Left ventricle myocardium inferior (tissue), 1 donor: ENCODE results near the gene RERE. TPM values are rescaled to one million over a fixed set of nuclear protein-coding genes. Genes with fewer than 3 reads are reported as not detected.
A peak's percentile ranks its signal among the peaks of the same experiment; 100 is the strongest.

ENCODE experiments used
- DNase-seq: peaks from one replicate; pipeline ENCODE4 v3.0.0-alpha.2; 2020
- H3K27ac ChIP-seq: fragments of 200-600 bp; replicated peaks from 2 replicates; pipeline ENCODE4 v1.8.0; 2021
- H3K27me3 ChIP-seq: fragments of 200-600 bp; 2 replicates; pipeline ENCODE4 v1.8.0; 2021; ENCODE audit warnings: low read depth
- H3K36me3 ChIP-seq: fragments of 200-600 bp; 2 replicates; pipeline ENCODE4 v1.8.0; 2021
- H3K4me1 ChIP-seq: fragments of 200-600 bp; 2 replicates; pipeline ENCODE4 v1.8.0; 2021
- H3K4me3 ChIP-seq: fragments of 200-600 bp; 2 replicates; pipeline ENCODE4 v1.8.0; 2021; ENCODE audit warnings: mild to moderate bottlenecking, moderate library complexity
- H3K9me3 ChIP-seq: fragments of 200-600 bp; replicated peaks from 2 replicates; pipeline ENCODE4 v1.8.0; 2021
- intact Hi-C: fragments of 100-400 bp; cut with micrococcal nuclease; formaldehyde crosslinking; loops from one replicate; pipeline ENCODE4 v1.11.0; 2022
- total RNA-seq: library from RNA; stranded (reverse); fragmentation: NEBNext Ultra II Directional; extraction: Animal tissue kit (Norgen Biotek cat#: 25700); gene quantifications from one replicate; pipeline ENCODE4 v1.2.1, GENCODE V29; 2021
- TF ChIP-seq, protein P1 (sequence below): fragments of 200-600 bp; IDR thresholded peaks from 2 replicates; pipeline ENCODE4 v1.8.0; 2021; ENCODE audit warnings: antibody characterized with exemption, mild to moderate bottlenecking, borderline replicate concordance
- donor health status: DM: no; HTN: yes; CAD: no; lungs with severe emphysema.

Gene RERE
- total RNA-seq, 1 donor from 2014 or later, result 141 TPM

GRCh38 chr1:8562881-8563865, 254.3 kb downstream of the RERE start:
- peak overlapping the region; percentile 57 for H3K27ac ChIP-seq
- no peak overlapping the region for H3K4me3 ChIP-seq
- H3K4me1 ChIP-seq, result peaks cover 38% of the 10 kb centered on the region
- intact Hi-C loops, result loop anchor here (5.0 kb wide), 1 partner anchor 109 kb away; no protein-coding TSS in a partner anchor
- no peaks in the 10 kb centered on the region for H3K9me3 ChIP-seq
- DNase-seq, result no peak
- TF ChIP-seq, protein P1, sequence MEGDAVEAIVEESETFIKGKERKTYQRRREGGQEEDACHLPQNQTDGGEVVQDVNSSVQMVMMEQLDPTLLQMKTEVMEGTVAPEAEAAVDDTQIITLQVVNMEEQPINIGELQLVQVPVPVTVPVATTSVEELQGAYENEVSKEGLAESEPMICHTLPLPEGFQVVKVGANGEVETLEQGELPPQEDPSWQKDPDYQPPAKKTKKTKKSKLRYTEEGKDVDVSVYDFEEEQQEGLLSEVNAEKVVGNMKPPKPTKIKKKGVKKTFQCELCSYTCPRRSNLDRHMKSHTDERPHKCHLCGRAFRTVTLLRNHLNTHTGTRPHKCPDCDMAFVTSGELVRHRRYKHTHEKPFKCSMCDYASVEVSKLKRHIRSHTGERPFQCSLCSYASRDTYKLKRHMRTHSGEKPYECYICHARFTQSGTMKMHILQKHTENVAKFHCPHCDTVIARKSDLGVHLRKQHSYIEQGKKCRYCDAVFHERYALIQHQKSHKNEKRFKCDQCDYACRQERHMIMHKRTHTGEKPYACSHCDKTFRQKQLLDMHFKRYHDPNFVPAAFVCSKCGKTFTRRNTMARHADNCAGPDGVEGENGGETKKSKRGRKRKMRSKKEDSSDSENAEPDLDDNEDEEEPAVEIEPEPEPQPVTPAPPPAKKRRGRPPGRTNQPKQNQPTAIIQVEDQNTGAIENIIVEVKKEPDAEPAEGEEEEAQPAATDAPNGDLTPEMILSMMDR, result no peak
- no peaks in the 10 kb centered on the region for H3K36me3 ChIP-seq
- H3K27me3 ChIP-seq, result no peaks in the 10 kb centered on the region

DNA sequence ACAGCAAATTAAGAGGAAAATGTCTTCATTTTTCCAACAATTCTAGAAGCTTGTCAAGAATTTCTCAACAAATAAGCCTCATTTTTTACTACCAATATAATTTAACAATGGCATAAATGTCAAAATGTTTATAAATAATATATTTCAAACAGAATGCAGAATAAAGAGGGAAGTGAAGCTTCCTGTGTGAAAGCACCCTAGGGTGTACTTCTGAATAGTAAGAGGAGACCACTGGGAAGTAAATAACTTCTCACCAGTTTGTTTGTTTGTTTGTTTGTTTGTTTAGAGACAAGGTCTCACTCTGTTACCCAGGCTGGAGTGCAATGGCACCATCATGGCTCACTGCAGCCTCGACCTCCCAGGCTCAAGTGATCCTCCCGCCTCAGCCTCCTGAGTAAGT, 255.2 kb downstream of the RERE start:
- Histone ChIP-seq H3K4me3 (no peak overlapping the region), H3K27ac (no peak overlapping the region), H3K4me1 (peaks cover 29% of the 10 kb centered on the region), H3K36me3 (no peaks in the 10 kb centered on the region), H3K9me3 (no peaks in the 10 kb centered on the region), H3K27me3 (no peaks in the 10 kb centered on the region)
- no peak for DNase-seq
- TF ChIP-seq, protein P1, result no peak
- intact Hi-C loops, result loop anchor here (5.0 kb wide), 1 partner anchor 110 kb away; no protein-coding TSS in a partner anchor

- Histone ChIP-seq H3K4me1 (peaks cover 27% of the 10 kb centered on the region), H3K36me3 (peaks cover 5% of the 10 kb centered on the region), H3K27me3 (no peaks in the 10 kb centered on the region), H3K27ac (no peak overlapping the region), H3K4me3 (no peak overlapping the region), H3K9me3 (no peaks in the 10 kb centered on the region)
- no peak for DNase-seq
- TF ChIP-seq, protein P1, result peak; percentile 98
- intact Hi-C loops, result loop anchor here (2.0 to 5.0 kb wide), 2 partner anchors 111 to 168 kb away; no protein-coding TSS in a partner anchor
These were observed 256.6 kb downstream of the RERE start for GRCh38 chr1:8560611-8561544.

DNA sequence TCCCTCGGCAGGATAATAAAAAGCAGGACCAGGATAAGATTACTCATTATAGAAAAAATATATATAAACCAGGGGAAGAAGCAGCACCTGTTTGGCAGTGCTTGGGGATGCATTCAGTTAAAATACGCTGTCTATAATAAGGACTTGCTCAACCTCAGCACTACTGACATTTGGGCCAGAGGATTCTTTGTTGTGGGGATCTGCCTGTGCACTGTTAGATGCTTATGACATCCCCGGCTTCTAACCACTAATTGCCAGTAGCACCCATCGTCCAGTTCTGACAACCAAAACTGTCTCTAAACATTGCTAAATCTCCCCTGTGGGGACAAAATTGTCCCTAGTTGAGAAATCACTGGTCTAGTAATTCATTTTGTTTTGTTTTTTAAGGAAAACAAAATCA, 257.4 kb downstream of the RERE start:
- no peaks in the 10 kb centered on the region for H3K27me3 ChIP-seq
- TF ChIP-seq, protein P1, result no peak
- H3K27ac ChIP-seq, result no peak overlapping the region
- no peak for DNase-seq
- no peaks in the 10 kb centered on the region for H3K9me3 ChIP-seq
- peaks cover 5% of the 10 kb centered on the region for H3K36me3 ChIP-seq
- intact Hi-C loops, result loop anchor here (2.0 to 5.0 kb wide), 2 partner anchors 112 to 169 kb away; no protein-coding TSS in a partner anchor
- H3K4me3 ChIP-seq, result no peak overlapping the region
- H3K4me1 ChIP-seq, result peaks cover 30% of the 10 kb centered on the region

DNA sequence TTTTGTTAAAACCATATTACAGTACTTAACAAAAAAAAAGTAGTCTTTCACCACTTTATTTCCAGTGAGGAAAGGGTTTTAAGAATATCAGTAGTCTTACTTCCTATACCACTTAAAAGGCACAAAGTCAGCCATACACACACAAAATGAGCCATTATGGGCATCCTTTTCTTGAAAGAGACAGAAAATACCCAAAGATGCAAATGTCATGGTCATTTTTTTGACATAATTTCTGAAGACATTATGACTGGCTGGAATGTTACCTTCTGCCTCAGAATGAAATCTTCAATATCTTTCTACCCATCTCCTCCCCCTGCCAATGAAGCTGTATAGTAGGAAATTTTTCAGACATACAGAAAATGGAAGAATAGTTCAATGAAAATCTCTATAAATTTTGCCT, 261.9 kb downstream of the RERE start:
- H3K27me3 ChIP-seq, result no peaks in the 10 kb centered on the region
- no peak overlapping the region for H3K4me3 ChIP-seq
- peaks cover 6% of the 10 kb centered on the region for H3K4me1 ChIP-seq
- TF ChIP-seq, protein P1, result no peak
- DNase-seq, result no peak
- peaks cover 5% of the 10 kb centered on the region for H3K36me3 ChIP-seq
- intact Hi-C loops, result no loop called here
- H3K27ac ChIP-seq, result no peak overlapping the region
- H3K9me3 ChIP-seq, result no peaks in the 10 kb centered on the region
